HepG2 (cell line): ENCODE measurements around the gene PLA2G2E. TPM values are rescaled to one million over a fixed set of nuclear protein-coding genes. Genes with fewer than 3 reads are reported as not detected.

Experiments used
- ATAC-seq: fragments of 200-7000 bp; cut with Tn5 transposase; 3 replicates; pipeline ENCODE4 v1.9.1; 2020; ENCODE audit warnings: mild to moderate bottlenecking, moderate library complexity
- BruUV-seq: library from RNA; stranded (reverse); fragments of 400-500 nt; replicated peaks from 2 replicates; lab custom pipeline; 2021; lab: Mats Ljungman, UMichigan
- CTCF ChIA-PET: fragments of 300-600 bp; formaldehyde crosslinking; extraction: SDS; loops from one replicate; lab custom pipeline; 2021; ENCODE audit warnings: low total read pairs, inconsistent platforms, low intra/inter-chr PET ratio; lab: Yijun Ruan, JAX
- POLR2A ChIA-PET: fragments of 350-600 bp; sonication (Branson Sonifier 250); formaldehyde crosslinking; loops from one replicate; lab custom pipeline; 2020; ENCODE audit warnings: antibody characterized with exemption, inconsistent platforms; lab: Yijun Ruan, JAX
- DNase-seq: peaks from one replicate; pipeline ENCODE4 v3.0.0-alpha.2; 2015; ENCODE audit warnings: low spot score
- FAIRE-seq: peaks from 3 replicates; lab custom pipeline; 2011; peaks lifted over from hg19 to GRCh38; lab: Jason Lieb, UNC
- H2AFZ ChIP-seq: one replicate; pipeline ENCODE4 v1.6.1; 2011; ENCODE audit warnings: low read length, inconsistent platforms
- H3K27ac ChIP-seq: fragments of 300-600 bp; 3 replicates; pipeline ENCODE4 v1.8.0; 2011; ENCODE audit warnings: mixed run types, mild to moderate bottlenecking, mixed read lengths, low read length, inconsistent platforms; ENCODE audit not compliant: insufficient read depth; ENCODE audit errors: extremely low read length
- H3K27me3 ChIP-seq, 2 experiments: fragments of 200-600 bp in 1 of 2; 2 replicates in 1 of 2; 3 replicates in 1 of 2; pipeline versions ENCODE4 v1.6.0 to v1.8.0; 2011; ENCODE audit warnings: low read length in 2 of 2, mild to moderate bottlenecking in 2 of 2, moderate library complexity in 2 of 2, inconsistent platforms in 1 of 2; ENCODE audit not compliant: insufficient read depth in 2 of 2, control insufficient read depth in 1 of 2
- H3K36me3 ChIP-seq, 2 experiments: fragments of 200-600 bp in 1 of 2; replicated peaks in 1 of 2; 2 replicates in 1 of 2; 3 replicates in 1 of 2; pipeline versions ENCODE4 v1.5.1 to v1.8.0; 2011; ENCODE audit warnings: low read length in 2 of 2, inconsistent platforms in 1 of 2; ENCODE audit not compliant: insufficient read depth in 2 of 2, control insufficient read depth in 1 of 2
- H3K4me1 ChIP-seq: 2 replicates; pipeline ENCODE4 v1.5.1; 2012; ENCODE audit warnings: low read length, inconsistent platforms; ENCODE audit not compliant: insufficient read depth
- H3K4me2 ChIP-seq: 2 replicates; pipeline ENCODE4 v1.6.0; 2011; ENCODE audit warnings: low read depth, low read length, inconsistent platforms
- H3K4me3 ChIP-seq, 3 experiments: fragments of 200-600 bp in 1 of 3; sonication (generic), shearing (Covaris generic) in 1 of 3; replicated peaks in 1 of 3; 2 replicates each; pipeline ENCODE4 v1.5.1; 2011 to 2016; ENCODE audit warnings: low read length in 3 of 3, inconsistent platforms in 2 of 3, low read depth in 2 of 3, mild to moderate bottlenecking in 2 of 3, control low read depth in 1 of 3, mixed read lengths in 1 of 3; ENCODE audit not compliant: insufficient read depth in 1 of 3
- H3K79me2 ChIP-seq: one replicate; pipeline ENCODE4 v1.6.1; 2011; ENCODE audit warnings: low read length, inconsistent platforms; ENCODE audit not compliant: insufficient read depth
- H3K9ac ChIP-seq: 2 replicates; pipeline ENCODE4 v1.6.0; 2011; ENCODE audit warnings: mild to moderate bottlenecking, low read depth, low read length, inconsistent platforms; ENCODE audit not compliant: insufficient read depth
- H3K9me3 ChIP-seq: 2 replicates; pipeline ENCODE4 v1.5.1; 2012; ENCODE audit warnings: mild to moderate bottlenecking, low read length
- H4K20me1 ChIP-seq: 2 replicates; pipeline ENCODE4 v1.6.0; 2011; ENCODE audit warnings: inconsistent platforms, mild to moderate bottlenecking, low read length, moderate library complexity; ENCODE audit not compliant: insufficient read depth
- BCL6 ChIP-seq: IDR thresholded peaks from 2 replicates; pipeline ENCODE4 v1.6.1; 2016; ENCODE audit warnings: missing genetic modification reagents, missing compliant biosample characterization
- HOXA9 ChIP-seq: sonication (generic); formaldehyde crosslinking; IDR thresholded peaks from 2 replicates; pipeline ENCODE4 v1.8.1; 2022; ENCODE audit warnings: missing genetic modification reagents, mild to moderate bottlenecking, moderate library complexity, borderline replicate concordance
- MED1 ChIP-seq: sonication (generic); formaldehyde crosslinking; IDR thresholded peaks from 2 replicates; pipeline ENCODE4 v1.4.0; 2020; ENCODE audit warnings: missing genetic modification reagents
- MIER2 ChIP-seq: IDR thresholded peaks from 2 replicates; pipeline ENCODE4 v1.6.1; 2016; ENCODE audit warnings: missing biosample characterization, missing genetic modification reagents
- NR2F6 ChIP-seq, 2 experiments: IDR thresholded peaks; 2 replicates each; pipeline ENCODE4 v1.6.1; 2016; ENCODE audit warnings: antibody characterized with exemption in 1 of 2, mild to moderate bottlenecking in 1 of 2
- REXO4 ChIP-seq: sonication (generic); formaldehyde crosslinking; IDR thresholded peaks from 2 replicates; pipeline ENCODE4 v1.8.0; 2022; ENCODE audit warnings: missing genetic modification reagents, mild to moderate bottlenecking, borderline replicate concordance
- ZNF292 ChIP-seq: sonication (generic); formaldehyde crosslinking; IDR thresholded peaks from 2 replicates; pipeline ENCODE4 v1.8.1; 2022; ENCODE audit warnings: mild to moderate bottlenecking, low read depth, missing genetic modification reagents, borderline replicate concordance
- WGBS: methylation state at CpG from one replicate; pipeline ENCODE4 v1.1.6; 2017; ENCODE audit warnings: low lambda C conversion rate; 5-methylcytosine and 5-hydroxymethylcytosine counted together
- in situ Hi-C: cut with HindIII; loops from 2 replicates; pipeline ENCODE4 v1.10.0; 2017; ENCODE audit warnings: low pct_unique_long_range_greater_than_20kb; ENCODE audit not compliant: extremely low pct_ligation_motif_present
- intact Hi-C: fragments of 100-400 bp; cut with micrococcal nuclease; formaldehyde crosslinking; loops from one replicate; pipeline ENCODE4 v1.10.0; 2022; ENCODE audit not compliant: unreplicated experiment
- polyA plus RNA-seq, 8 experiments: library from polyadenylated mRNA; depleted of rRNA in 3 of 8; stranded (reverse) in 7 of 8; unstranded in 1 of 8; fragments of >200 nt; fragmentation: Illumina TruSeq in 4 of 8; extraction: Trizol in 4 of 8; gene quantifications; 2 replicates each; pipeline versions ENCODE4 v1.2.1 to v1.2.3, GENCODE V29; 2011 to 2016; ENCODE audit warnings: low read depth in 4 of 8, missing spikeins in 1 of 8, mixed read lengths in 1 of 8; ENCODE audit not compliant: insufficient read depth in 1 of 8
- total RNA-seq, 5 experiments: library from RNA; depleted of rRNA; stranded (reverse); fragments of >200 nt; fragmentation: Illumina TruSeq; extraction: Trizol; gene quantifications; 2 replicates each; pipeline ENCODE4 v1.2.3, GENCODE V29; 2016; ENCODE audit warnings: low read depth in 1 of 5
- TF ChIP-seq, protein P1 (sequence below): sonication (generic); formaldehyde crosslinking; IDR thresholded peaks from 2 replicates; pipeline ENCODE4 v1.5.1; 2020; ENCODE audit warnings: mild to moderate bottlenecking, missing genetic modification reagents, moderate library complexity
- TF ChIP-seq, protein P2 (sequence below), 2 experiments: fragments of 450-650 bp in 1 of 2; sonication (generic) in 1 of 2; formaldehyde crosslinking; IDR thresholded peaks; 2 replicates each; pipeline versions ENCODE4 v1.5.0 to v1.8.0; 2020 to 2022; ENCODE audit warnings: mild to moderate bottlenecking in 1 of 2, missing genetic modification reagents in 1 of 2
- TF ChIP-seq, protein P3 (sequence below): sonication (generic); formaldehyde crosslinking; IDR thresholded peaks from 2 replicates; pipeline ENCODE4 v1.4.0; 2020; ENCODE audit warnings: missing genetic modification reagents
- TF ChIP-seq, protein P4 (sequence below): sonication (generic); formaldehyde crosslinking; IDR thresholded peaks from 2 replicates; pipeline ENCODE4 v1.4.0; 2020; ENCODE audit warnings: missing genetic modification reagents; ENCODE audit errors: not compliant biosample characterization
- TF ChIP-seq, protein P5 (sequence below): sonication (generic); formaldehyde crosslinking; IDR thresholded peaks from 2 replicates; pipeline ENCODE4 v1.5.0; 2020; ENCODE audit warnings: mild to moderate bottlenecking, missing genetic modification reagents

PLA2G2E gene
- total and polyA plus RNA-seq, 2 of the 13 experiments (the other 11 are each of a cell fraction or from before 2014, with no cell fraction given) = not detected

DNA sequence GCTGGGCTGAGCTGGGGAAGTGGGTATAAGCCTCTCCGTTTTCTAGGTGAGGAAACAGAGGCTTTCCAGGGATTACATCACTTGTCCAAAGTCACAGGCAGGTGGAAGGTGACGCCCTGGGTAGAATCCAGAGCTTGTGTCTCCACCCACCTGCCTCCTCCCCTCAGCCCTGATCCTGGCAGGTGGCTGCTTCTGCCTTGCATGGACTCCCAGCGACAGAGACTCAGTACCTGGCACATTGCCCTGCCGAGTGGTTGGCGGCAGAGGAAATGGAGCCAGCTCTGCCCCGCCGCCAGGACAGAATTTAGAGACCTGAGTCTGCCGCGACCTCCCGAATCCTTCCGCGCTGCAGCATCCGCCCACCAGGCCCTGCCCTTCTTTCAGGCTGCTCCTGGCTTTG, 2.1 kb downstream of the PLA2G2E start:
- Histone ChIP-seq H3K4me2 (no peak overlapping the region), H3K36me3 (no peaks in the 10 kb centered on the region), H3K27ac (no peak overlapping the region), H3K27me3 (no peaks in the 10 kb centered on the region), H3K79me2 (no peaks in the 10 kb centered on the region), H3K4me3 (no peak overlapping the region), H4K20me1 (no peaks in the 10 kb centered on the region), H2AFZ (no peak overlapping the region), H3K9ac (0 out of 2 replicates have a peak overlapping the region, but pooled peaks have one; percentile 2), H3K9me3 (no peaks in the 10 kb centered on the region), H3K4me1 (peaks cover 74% of the 10 kb centered on the region)
- POLR2A ChIA-PET = interaction anchor here (1.1 to 1.3 kb wide), 2 partner anchors 25 to 36 kb away, joined by 3 read pairs; no protein-coding TSS in a partner anchor
- FAIRE-seq (no peak), ATAC-seq (no peak), DNase-seq (no peak)
- in situ Hi-C loops = loop anchor here (5.0 kb wide), 2 partner anchors 51 to 231 kb away; no protein-coding TSS in a partner anchor
- intact Hi-C loops = no loop called here
- TF ChIP-seq REXO4 (CRISPR knock-in tag) (no peak), NR2F6 (IDR thresholded peaks at IDR 0.05) (no peak), NR2F6 (CRISPR knock-in tag; IDR thresholded peaks at IDR 0.05) (no peak), ZNF292 (CRISPR knock-in tag) (no peak), MED1 (CRISPR knock-in tag) (no peak), MIER2 (no peak), HOXA9 (CRISPR knock-in tag) (no peak), BCL6 (0 out of 2 replicates have a peak, but pooled peaks have one; percentile 30)
- TF ChIP-seq, protein P1, sequence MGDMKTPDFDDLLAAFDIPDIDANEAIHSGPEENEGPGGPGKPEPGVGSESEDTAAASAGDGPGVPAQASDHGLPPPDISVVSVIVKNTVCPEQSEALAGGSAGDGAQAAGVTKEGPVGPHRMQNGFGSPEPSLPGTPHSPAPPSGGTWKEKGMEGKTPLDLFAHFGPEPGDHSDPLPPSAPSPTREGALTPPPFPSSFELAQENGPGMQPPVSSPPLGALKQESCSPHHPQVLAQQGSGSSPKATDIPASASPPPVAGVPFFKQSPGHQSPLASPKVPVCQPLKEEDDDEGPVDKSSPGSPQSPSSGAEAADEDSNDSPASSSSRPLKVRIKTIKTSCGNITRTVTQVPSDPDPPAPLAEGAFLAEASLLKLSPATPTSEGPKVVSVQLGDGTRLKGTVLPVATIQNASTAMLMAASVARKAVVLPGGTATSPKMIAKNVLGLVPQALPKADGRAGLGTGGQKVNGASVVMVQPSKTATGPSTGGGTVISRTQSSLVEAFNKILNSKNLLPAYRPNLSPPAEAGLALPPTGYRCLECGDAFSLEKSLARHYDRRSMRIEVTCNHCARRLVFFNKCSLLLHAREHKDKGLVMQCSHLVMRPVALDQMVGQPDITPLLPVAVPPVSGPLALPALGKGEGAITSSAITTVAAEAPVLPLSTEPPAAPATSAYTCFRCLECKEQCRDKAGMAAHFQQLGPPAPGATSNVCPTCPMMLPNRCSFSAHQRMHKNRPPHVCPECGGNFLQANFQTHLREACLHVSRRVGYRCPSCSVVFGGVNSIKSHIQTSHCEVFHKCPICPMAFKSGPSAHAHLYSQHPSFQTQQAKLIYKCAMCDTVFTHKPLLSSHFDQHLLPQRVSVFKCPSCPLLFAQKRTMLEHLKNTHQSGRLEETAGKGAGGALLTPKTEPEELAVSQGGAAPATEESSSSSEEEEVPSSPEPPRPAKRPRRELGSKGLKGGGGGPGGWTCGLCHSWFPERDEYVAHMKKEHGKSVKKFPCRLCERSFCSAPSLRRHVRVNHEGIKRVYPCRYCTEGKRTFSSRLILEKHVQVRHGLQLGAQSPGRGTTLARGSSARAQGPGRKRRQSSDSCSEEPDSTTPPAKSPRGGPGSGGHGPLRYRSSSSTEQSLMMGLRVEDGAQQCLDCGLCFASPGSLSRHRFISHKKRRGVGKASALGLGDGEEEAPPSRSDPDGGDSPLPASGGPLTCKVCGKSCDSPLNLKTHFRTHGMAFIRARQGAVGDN = peak; percentile 48
- TF ChIP-seq, protein P2, sequence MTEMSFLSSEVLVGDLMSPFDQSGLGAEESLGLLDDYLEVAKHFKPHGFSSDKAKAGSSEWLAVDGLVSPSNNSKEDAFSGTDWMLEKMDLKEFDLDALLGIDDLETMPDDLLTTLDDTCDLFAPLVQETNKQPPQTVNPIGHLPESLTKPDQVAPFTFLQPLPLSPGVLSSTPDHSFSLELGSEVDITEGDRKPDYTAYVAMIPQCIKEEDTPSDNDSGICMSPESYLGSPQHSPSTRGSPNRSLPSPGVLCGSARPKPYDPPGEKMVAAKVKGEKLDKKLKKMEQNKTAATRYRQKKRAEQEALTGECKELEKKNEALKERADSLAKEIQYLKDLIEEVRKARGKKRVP (CRISPR knock-in tag; IDR thresholded peaks at IDR 0.05) = peak in 1 of 2 experiments; percentile 52; a peak in 2 of 4 replicates
- TF ChIP-seq, protein P3, sequence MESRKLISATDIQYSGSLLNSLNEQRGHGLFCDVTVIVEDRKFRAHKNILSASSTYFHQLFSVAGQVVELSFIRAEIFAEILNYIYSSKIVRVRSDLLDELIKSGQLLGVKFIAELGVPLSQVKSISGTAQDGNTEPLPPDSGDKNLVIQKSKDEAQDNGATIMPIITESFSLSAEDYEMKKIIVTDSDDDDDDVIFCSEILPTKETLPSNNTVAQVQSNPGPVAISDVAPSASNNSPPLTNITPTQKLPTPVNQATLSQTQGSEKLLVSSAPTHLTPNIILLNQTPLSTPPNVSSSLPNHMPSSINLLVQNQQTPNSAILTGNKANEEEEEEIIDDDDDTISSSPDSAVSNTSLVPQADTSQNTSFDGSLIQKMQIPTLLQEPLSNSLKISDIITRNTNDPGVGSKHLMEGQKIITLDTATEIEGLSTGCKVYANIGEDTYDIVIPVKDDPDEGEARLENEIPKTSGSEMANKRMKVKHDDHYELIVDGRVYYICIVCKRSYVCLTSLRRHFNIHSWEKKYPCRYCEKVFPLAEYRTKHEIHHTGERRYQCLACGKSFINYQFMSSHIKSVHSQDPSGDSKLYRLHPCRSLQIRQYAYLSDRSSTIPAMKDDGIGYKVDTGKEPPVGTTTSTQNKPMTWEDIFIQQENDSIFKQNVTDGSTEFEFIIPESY (CRISPR knock-in tag) = peak; percentile 68
- TF ChIP-seq, protein P4, sequence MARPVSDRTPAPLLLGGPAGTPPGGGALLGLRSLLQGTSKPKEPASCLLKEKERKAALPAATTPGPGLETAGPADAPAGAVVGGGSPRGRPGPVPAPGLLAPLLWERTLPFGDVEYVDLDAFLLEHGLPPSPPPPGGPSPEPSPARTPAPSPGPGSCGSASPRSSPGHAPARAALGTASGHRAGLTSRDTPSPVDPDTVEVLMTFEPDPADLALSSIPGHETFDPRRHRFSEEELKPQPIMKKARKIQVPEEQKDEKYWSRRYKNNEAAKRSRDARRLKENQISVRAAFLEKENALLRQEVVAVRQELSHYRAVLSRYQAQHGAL (CRISPR knock-in tag) = no peak
- TF ChIP-seq, protein P5, sequence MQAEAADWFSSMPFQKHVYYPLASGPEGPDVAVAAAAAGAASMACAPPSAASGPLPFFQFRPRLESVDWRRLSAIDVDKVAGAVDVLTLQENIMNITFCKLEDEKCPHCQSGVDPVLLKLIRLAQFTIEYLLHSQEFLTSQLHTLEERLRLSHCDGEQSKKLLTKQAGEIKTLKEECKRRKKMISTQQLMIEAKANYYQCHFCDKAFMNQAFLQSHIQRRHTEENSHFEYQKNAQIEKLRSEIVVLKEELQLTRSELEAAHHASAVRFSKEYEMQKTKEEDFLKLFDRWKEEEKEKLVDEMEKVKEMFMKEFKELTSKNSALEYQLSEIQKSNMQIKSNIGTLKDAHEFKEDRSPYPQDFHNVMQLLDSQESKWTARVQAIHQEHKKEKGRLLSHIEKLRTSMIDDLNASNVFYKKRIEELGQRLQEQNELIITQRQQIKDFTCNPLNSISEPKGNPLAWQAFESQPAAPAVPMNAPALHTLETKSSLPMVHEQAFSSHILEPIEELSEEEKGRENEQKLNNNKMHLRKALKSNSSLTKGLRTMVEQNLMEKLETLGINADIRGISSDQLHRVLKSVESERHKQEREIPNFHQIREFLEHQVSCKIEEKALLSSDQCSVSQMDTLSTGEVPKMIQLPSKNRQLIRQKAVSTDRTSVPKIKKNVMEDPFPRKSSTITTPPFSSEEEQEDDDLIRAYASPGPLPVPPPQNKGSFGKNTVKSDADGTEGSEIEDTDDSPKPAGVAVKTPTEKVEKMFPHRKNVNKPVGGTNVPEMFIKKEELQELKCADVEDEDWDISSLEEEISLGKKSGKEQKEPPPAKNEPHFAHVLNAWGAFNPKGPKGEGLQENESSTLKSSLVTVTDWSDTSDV (CRISPR knock-in tag) = no peak
- CTCF ChIA-PET = no interaction called here
- 85% methylated on average over 13 of the region's 13 CpGs for WGBS
- BruUV-seq = no TSS peak
